H1 (cell line): ENCODE results near the gene AHSG. TPM values are rescaled to one million over a fixed set of nuclear protein-coding genes. Genes with fewer than 3 reads are reported as not detected.

ENCODE experiments used
- CTCF ChIA-PET: fragments of 300-600 bp; sonication (Branson Sonifier 250); formaldehyde crosslinking; loops from one replicate; lab custom pipeline; 2021; ENCODE audit not compliant: partially characterized antibody; lab: Charles Lee
- POLR2A ChIA-PET: fragments of 300-600 bp; sonication (Branson Sonifier 250); formaldehyde crosslinking; loops from one replicate; lab custom pipeline; 2021; ENCODE audit warnings: inconsistent platforms; ENCODE audit not compliant: partially characterized antibody; lab: Charles Lee
- DNase-seq, 2 experiments: peaks; one replicate each; pipeline versions ENCODE4 v3.0.0 to v3.0.0-alpha.2; 2010 to 2022; ENCODE audit warnings: low spot score in 2 of 2, low read depth in 1 of 2, mixed read lengths in 1 of 2
- FAIRE-seq: peaks from 2 replicates; lab custom pipeline; 2011; peaks lifted over from hg19 to GRCh38; lab: Jason Lieb, UNC
- H2AFZ ChIP-seq: 2 replicates; pipeline ENCODE4 v1.8.1; 2012; ENCODE audit warnings: low read length, inconsistent platforms
- H2AK5ac ChIP-seq: 2 replicates; pipeline ENCODE4 v1.6.1; 2013; ENCODE audit warnings: low read depth, low read length
- H2BK120ac ChIP-seq: replicated peaks from 2 replicates; pipeline ENCODE3; 2013; ENCODE audit warnings: low read depth, low read length, inconsistent platforms
- H2BK12ac ChIP-seq: 2 replicates; pipeline ENCODE4 v1.6.1; 2013; ENCODE audit warnings: low read depth, low read length
- H2BK15ac ChIP-seq: 2 replicates; pipeline ENCODE4 v1.6.1; 2013; ENCODE audit warnings: low read length
- H2BK20ac ChIP-seq: 2 replicates; pipeline ENCODE4 v1.6.1; 2013; ENCODE audit warnings: low read length
- H2BK5ac ChIP-seq: 2 replicates; pipeline ENCODE4 v1.6.1; 2013; ENCODE audit warnings: low read depth, low read length
- H3K14ac ChIP-seq: 2 replicates; pipeline ENCODE4 v1.6.1; 2013; ENCODE audit warnings: inconsistent platforms; ENCODE audit not compliant: insufficient read length
- H3K18ac ChIP-seq: 2 replicates; pipeline ENCODE4 v1.6.1; 2013; ENCODE audit warnings: low read length; ENCODE audit errors: extremely low read depth
- H3K23ac ChIP-seq: 2 replicates; pipeline ENCODE4 v1.6.1; 2013; ENCODE audit warnings: inconsistent platforms; ENCODE audit not compliant: insufficient read length
- H3K23me2 ChIP-seq: 2 replicates; pipeline ENCODE4 v1.6.1; 2013; ENCODE audit warnings: low read depth, low read length
- H3K27ac ChIP-seq: 2 replicates; pipeline ENCODE4 v1.6.1; 2011; ENCODE audit warnings: low read depth, low read length, inconsistent platforms
- H3K27me3 ChIP-seq, 4 experiments: replicated peaks in 1 of 4; 1 replicate in 1 of 4; 2 replicates in 3 of 4; pipeline versions ENCODE4 v1.6.1 to v1.8.1; 2011 to 2013; ENCODE audit warnings: low read length in 3 of 4, mild to moderate bottlenecking in 3 of 4, inconsistent platforms in 2 of 4, mixed read lengths in 2 of 4, moderate library complexity in 1 of 4; ENCODE audit not compliant: control insufficient read depth in 3 of 4, insufficient read depth in 3 of 4; ENCODE audit errors: extremely low read depth in 1 of 4
- H3K36me3 ChIP-seq, 4 experiments: 2 replicates each; pipeline versions ENCODE4 v1.6.1 to v1.8.1; 2011 to 2013; ENCODE audit warnings: mild to moderate bottlenecking in 4 of 4, low read length in 3 of 4, moderate library complexity in 2 of 4, control low read depth in 1 of 4, inconsistent platforms in 1 of 4; ENCODE audit not compliant: insufficient read depth in 4 of 4, control insufficient read depth in 2 of 4
- H3K4ac ChIP-seq: replicated peaks from 2 replicates; pipeline ENCODE3; 2013; ENCODE audit warnings: low read length, low read depth, mixed read lengths, inconsistent platforms; ENCODE audit not compliant: insufficient read length
- H3K4me1 ChIP-seq, 4 experiments: replicated peaks in 1 of 4; 1 replicate in 1 of 4; 2 replicates in 3 of 4; pipeline versions ENCODE4 v1.6.1 to v1.8.1; 2011 to 2013; ENCODE audit warnings: low read length in 3 of 4, inconsistent platforms in 2 of 4, mixed read lengths in 1 of 4; ENCODE audit not compliant: insufficient read depth in 4 of 4, control insufficient read depth in 3 of 4
- H3K4me2 ChIP-seq, 2 experiments: 2 replicates each; pipeline versions ENCODE4 v1.6.1 to v1.8.1; 2011 to 2013; ENCODE audit warnings: low read depth in 2 of 2, low read length in 2 of 2, control low read depth in 1 of 2, inconsistent platforms in 1 of 2, mild to moderate bottlenecking in 1 of 2; ENCODE audit not compliant: insufficient read depth in 1 of 2
- H3K4me3 ChIP-seq, 4 experiments: fragments of 200-600, 300-600 bp in 1 of 4; sonication (generic), shearing (Covaris generic), sonication (Bioruptor Twin) in 1 of 4; 2 replicates each; pipeline versions ENCODE4 v1.5.1 to v1.8.1; 2011 to 2016; ENCODE audit warnings: low read length in 4 of 4, low read depth in 3 of 4, control low read depth in 2 of 4, inconsistent platforms in 2 of 4, mild to moderate bottlenecking in 2 of 4, mixed read lengths in 1 of 4, moderate library complexity in 1 of 4; ENCODE audit not compliant: insufficient read depth in 2 of 4; ENCODE audit errors: extremely low read depth in 1 of 4
- H3K56ac ChIP-seq: replicated peaks from 2 replicates; pipeline ENCODE3; 2013; ENCODE audit warnings: low read depth, mild to moderate bottlenecking, mixed read lengths, low read length, inconsistent platforms; ENCODE audit not compliant: insufficient read length
- H3K79me1 ChIP-seq: 2 replicates; pipeline ENCODE4 v1.6.1; 2013; ENCODE audit warnings: low read depth, low read length, control low read depth
- H3K79me2 ChIP-seq, 2 experiments: 2 replicates each; pipeline versions ENCODE4 v1.6.1 to v1.8.1; 2012 to 2013; ENCODE audit warnings: low read length in 2 of 2, mild to moderate bottlenecking in 2 of 2, inconsistent platforms in 1 of 2; ENCODE audit not compliant: insufficient read depth in 2 of 2, control insufficient read depth in 1 of 2
- H3K9ac ChIP-seq, 4 experiments: replicated peaks in 1 of 4; 1 replicate in 1 of 4; 2 replicates in 3 of 4; pipeline versions ENCODE4 v1.6.1 to v1.8.1; 2011 to 2013; ENCODE audit warnings: low read depth in 3 of 4, low read length in 3 of 4, control low read depth in 2 of 4, mild to moderate bottlenecking in 2 of 4, moderate library complexity in 2 of 4, inconsistent platforms in 1 of 4; ENCODE audit errors: extremely low read depth in 1 of 4
- H3K9me3 ChIP-seq, 2 experiments: 2 replicates each; pipeline versions ENCODE4 v1.6.1 to v1.8.1; 2012 to 2013; ENCODE audit warnings: mild to moderate bottlenecking in 2 of 2, moderate library complexity in 2 of 2, control low read depth in 1 of 2, inconsistent platforms in 1 of 2, low read depth in 1 of 2, low read length in 1 of 2, mixed read lengths in 1 of 2; ENCODE audit not compliant: insufficient read depth in 2 of 2
- H4K20me1 ChIP-seq, 2 experiments: replicated peaks in 1 of 2; 2 replicates each; pipeline versions ENCODE3 to v1.8.1; 2011 to 2013; ENCODE audit warnings: inconsistent platforms in 2 of 2, low read length in 2 of 2, mild to moderate bottlenecking in 1 of 2; ENCODE audit not compliant: insufficient read depth in 2 of 2, control insufficient read depth in 1 of 2
- H4K5ac ChIP-seq: 2 replicates; pipeline ENCODE4 v1.6.1; 2013; ENCODE audit warnings: low read length, low read depth, mixed read lengths, inconsistent platforms; ENCODE audit not compliant: insufficient read length
- H4K8ac ChIP-seq: 2 replicates; pipeline ENCODE4 v1.8.0; 2013; ENCODE audit warnings: mild to moderate bottlenecking, moderate library complexity, low read length, inconsistent platforms; ENCODE audit not compliant: insufficient read depth; ENCODE audit errors: extremely low read depth
- H4K91ac ChIP-seq: replicated peaks from 2 replicates; pipeline ENCODE3; 2013; ENCODE audit warnings: low read length, mixed read lengths, inconsistent platforms; ENCODE audit not compliant: insufficient read length
- BRCA1 ChIP-seq: IDR thresholded peaks from 2 replicates; pipeline ENCODE4 v1.6.1; 2012; ENCODE audit warnings: low read depth, low read length, improper control_type of control experiment
- CBX5 ChIP-seq: fragments of 300-800, 300-1000 bp; sonication (generic); IDR thresholded peaks from 2 replicates; pipeline ENCODE4 v1.7.1; 2016; ENCODE audit warnings: antibody characterized with exemption, low read length, low read depth
- GABPA ChIP-seq: IDR thresholded peaks from 2 replicates; pipeline ENCODE4 v1.6.1; 2011; ENCODE audit warnings: mild to moderate bottlenecking, low read length, moderate library complexity, borderline replicate concordance; ENCODE audit not compliant: insufficient read depth
- GTF2F1 ChIP-seq: IDR thresholded peaks from 2 replicates; pipeline ENCODE4 v1.6.1; 2012; ENCODE audit warnings: low read depth, low read length, improper control_type of control experiment, borderline replicate concordance
- NRF1 ChIP-seq: IDR thresholded peaks from 2 replicates; pipeline ENCODE4 v1.6.1; 2011; ENCODE audit warnings: mild to moderate bottlenecking, low read depth, low read length, improper control_type of control experiment
- RNF2 ChIP-seq: fragments of 200-900, 300-1000 bp; sonication (generic); IDR thresholded peaks from 2 replicates; pipeline ENCODE4 v1.7.1; 2016; ENCODE audit warnings: borderline replicate concordance, low read depth, mild to moderate bottlenecking, antibody characterized with exemption, low read length; ENCODE audit not compliant: poor library complexity, severe bottlenecking; ENCODE audit errors: missing control alignments
- RXRA ChIP-seq: IDR thresholded peaks from 2 replicates; pipeline ENCODE4 v1.6.1; 2011; ENCODE audit warnings: low read depth, mild to moderate bottlenecking, low read length, moderate library complexity; ENCODE audit not compliant: insufficient read depth
- SP1 ChIP-seq: IDR thresholded peaks from 2 replicates; pipeline ENCODE4 v1.6.1; 2011; ENCODE audit warnings: low read depth, low read length
- ZNF274 ChIP-seq: IDR thresholded peaks from 2 replicates; pipeline ENCODE4 v1.7.0; 2012; ENCODE audit warnings: low read length, borderline replicate concordance; ENCODE audit errors: extremely low read depth
- WGBS, 2 experiments: shearing (Covaris generic) in 1 of 2; methylation state at CpG; one replicate each; pipeline versions ENCODE4 v1.1.6 to v1.1.7; 2013 to 2015; ENCODE audit warnings: low lambda C conversion rate in 2 of 2, mixed read lengths in 2 of 2, inconsistent platforms in 1 of 2, low coverage in 1 of 2, missing lambda C conversion rate in 1 of 2; ENCODE audit not compliant: insufficient replicate concordance in 2 of 2, insufficient coverage in 1 of 2, insufficient read length in 1 of 2; ENCODE audit errors: extremely low coverage in 1 of 2, missing lambda C conversion rate in 1 of 2; 5-methylcytosine and 5-hydroxymethylcytosine counted together
- polyA plus RNA-seq, 7 experiments: library from polyadenylated mRNA; depleted of rRNA in 3 of 7; stranded (reverse) in 5 of 7; unstranded in 2 of 7; fragments of >200 nt in 5 of 7; fragments of 200-250 nt in 2 of 7; gene quantifications; 1 replicate in 5 of 7; 2 replicates in 1 of 7; 4 replicates in 1 of 7; pipeline versions ENCODE4 v1.2.1 to v1.2.3, GENCODE V29; 2011 to 2013; ENCODE audit warnings: missing spikeins in 2 of 7, mixed read lengths in 2 of 7
- total RNA-seq: library from RNA; stranded (reverse); fragmentation: NEBNext Ultra II Directional; extraction: Animal tissue kit (Norgen Biotek cat#: 25700); gene quantifications from 2 replicates; pipeline ENCODE4 v1.2.1, GENCODE V29; 2021

The AHSG gene
- total and polyA plus RNA-seq, 2 of the 8 experiments (the other 6 are each of a cell fraction or from before 2014, with no cell fraction given), result 0.68 to 0.78 TPM

- Histone ChIP-seq H3K56ac (no peak overlapping the region), H3K4me3 (no peak overlapping the region), H3K18ac (no peak overlapping the region), H3K9me3 (no peaks in the 10 kb centered on the region), H4K8ac (no peak overlapping the region), H4K91ac (no peak overlapping the region), H3K14ac (no peak overlapping the region), H3K4me1 (peaks cover 0 to 7% (median 6%) of the 10 kb centered on the region in 4 experiments; a peak in 6 of 7 replicates), H3K36me3 (no peaks in the 10 kb centered on the region), H3K27ac (no peak overlapping the region), H3K23me2 (no peaks in the 10 kb centered on the region), H2AFZ (no peak overlapping the region), H3K4ac (no peak overlapping the region), H2AK5ac (no peak overlapping the region), H2BK120ac (no peak overlapping the region), H2BK15ac (peak overlapping the region; percentile 31; the same call in 1 of the 2 replicates), H3K4me2 (no peak overlapping the region), H4K5ac (no peak overlapping the region), H2BK12ac (no peak overlapping the region), H4K20me1 (no peaks in the 10 kb centered on the region), H3K79me1 (no peaks in the 10 kb centered on the region), H3K79me2 (no peaks in the 10 kb centered on the region), H3K23ac (no peak overlapping the region), H2BK5ac (no peak overlapping the region), H3K27me3 (peaks cover 0 to 2% (median 0%) of the 10 kb centered on the region in 4 experiments; a peak in 1 of 7 replicates), H3K9ac (no peak overlapping the region), H2BK20ac (peak overlapping the region; percentile 64; the same call in 1 of the 2 replicates)
- ChIA-PET CTCF (interaction anchor here (0.6 to 12.9 kb wide), 12 partner anchors 14 to 510 kb away, joined by 3 to 333 read pairs (median 7); no protein-coding TSS in a partner anchor), POLR2A (no interaction called here)
- FAIRE-seq (no peak), DNase-seq (no peak)
- no peak for TF ChIP-seq BRCA1
- TF ChIP-seq CBX5, result no peak
- no peak for TF ChIP-seq NRF1
- TF ChIP-seq SP1, result no peak
- no peak for TF ChIP-seq GTF2F1
- TF ChIP-seq RNF2, result no peak
- no peak for TF ChIP-seq ZNF274
- TF ChIP-seq GABPA, result no peak
- TF ChIP-seq RXRA, result no peak
- 88% methylated on average over 8 of the region's 8 CpGs; no CpG with 5 or more reads in 1 of the 2 experiments for WGBS, 2 experiments
Measured at GRCh38 chr3:186618318-186618938, 5.6 kb downstream of the AHSG start.
